HG02678 (cell line): ENCODE results near the gene OR6B2.

Experiments
- ATAC-seq: cut with Tn5 transposase; IDR thresholded peaks from one replicate; pipeline ENCODE4 v1.9.1; 2021; ENCODE audit warnings: mild to moderate bottlenecking, moderate library complexity; ENCODE audit not compliant: unreplicated experiment

The OR6B2 gene

DNA sequence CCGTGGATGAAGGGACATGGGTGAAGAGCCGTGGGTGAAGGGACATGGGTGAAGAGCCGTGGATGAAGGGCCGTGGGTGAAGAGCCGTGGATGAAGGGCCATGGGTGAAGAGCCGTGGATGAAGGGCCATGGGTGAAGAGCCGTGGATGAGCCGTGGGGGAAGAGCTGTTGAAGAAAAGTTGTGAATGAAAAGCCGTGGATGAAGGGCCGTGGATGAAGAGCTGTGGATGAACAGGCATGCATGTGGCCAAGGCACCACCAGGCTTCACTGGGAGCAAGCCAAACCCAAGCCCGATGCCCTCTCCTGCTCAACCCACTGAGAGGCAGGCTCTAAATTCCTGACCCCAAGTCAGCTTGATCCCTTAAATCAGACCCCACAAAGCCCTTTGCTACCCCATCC, 12.5 kb upstream of the OR6B2 start:
- ATAC-seq: no peak

DNA sequence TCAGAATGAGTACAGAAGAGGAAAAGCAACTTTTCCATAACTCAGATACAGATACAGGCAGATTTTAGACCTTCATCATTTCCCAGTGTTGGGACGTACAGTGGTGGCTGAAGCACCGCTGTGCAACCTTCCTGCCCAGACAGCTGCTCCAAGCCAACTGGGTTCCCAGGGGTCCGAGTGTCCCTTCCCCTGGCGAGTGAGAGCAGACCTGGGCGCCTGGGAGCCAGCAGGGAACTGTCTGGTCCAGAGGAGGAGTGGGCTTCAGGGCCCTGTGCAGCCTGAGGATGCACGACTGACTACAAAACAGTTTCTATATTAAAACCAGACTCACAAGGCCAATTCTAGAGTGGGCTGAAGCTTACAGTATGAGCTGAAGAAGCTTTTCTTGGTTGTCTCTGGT, 11.1 kb upstream of the OR6B2 start:
- ATAC-seq: no peak

DNA sequence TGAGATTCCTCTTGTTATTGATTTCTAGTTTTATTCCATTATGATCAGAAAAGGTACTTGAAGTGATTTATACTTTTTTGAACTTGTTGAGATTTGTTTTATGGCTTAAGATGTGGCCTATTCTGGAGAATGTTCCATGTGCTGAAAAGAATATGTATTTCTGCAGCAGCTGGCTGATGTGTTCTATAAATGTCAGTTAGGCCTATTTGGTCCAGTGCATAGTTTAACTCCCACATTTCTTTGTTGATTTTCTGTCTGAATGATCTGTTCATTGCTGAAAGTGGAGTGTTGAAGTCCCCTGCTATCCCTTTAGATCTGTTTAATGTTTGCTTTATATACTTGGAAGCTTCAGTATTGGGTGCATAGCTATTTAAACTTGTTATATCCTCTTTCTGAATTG, 7.1 kb upstream of the OR6B2 start:
- ATAC-seq: no peak

DNA sequence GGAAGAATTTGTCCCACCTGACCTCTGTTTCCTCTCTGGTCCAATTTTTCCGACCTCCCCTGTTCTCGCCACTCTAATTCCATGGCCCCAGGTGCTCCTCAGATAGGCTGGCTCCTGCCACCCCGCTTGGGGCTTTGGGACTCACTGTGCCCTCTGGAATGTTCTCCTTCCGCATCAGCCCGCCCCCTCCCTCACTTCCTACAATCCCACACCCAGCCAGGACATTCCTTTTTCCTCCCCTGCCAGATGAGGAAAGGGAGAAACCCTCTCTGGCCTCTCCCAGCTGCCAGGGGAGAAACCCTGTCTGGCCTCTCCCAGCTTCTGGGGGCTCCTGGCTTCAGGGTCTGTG, 3.1 kb upstream of the OR6B2 start:
- no peak for ATAC-seq

DNA sequence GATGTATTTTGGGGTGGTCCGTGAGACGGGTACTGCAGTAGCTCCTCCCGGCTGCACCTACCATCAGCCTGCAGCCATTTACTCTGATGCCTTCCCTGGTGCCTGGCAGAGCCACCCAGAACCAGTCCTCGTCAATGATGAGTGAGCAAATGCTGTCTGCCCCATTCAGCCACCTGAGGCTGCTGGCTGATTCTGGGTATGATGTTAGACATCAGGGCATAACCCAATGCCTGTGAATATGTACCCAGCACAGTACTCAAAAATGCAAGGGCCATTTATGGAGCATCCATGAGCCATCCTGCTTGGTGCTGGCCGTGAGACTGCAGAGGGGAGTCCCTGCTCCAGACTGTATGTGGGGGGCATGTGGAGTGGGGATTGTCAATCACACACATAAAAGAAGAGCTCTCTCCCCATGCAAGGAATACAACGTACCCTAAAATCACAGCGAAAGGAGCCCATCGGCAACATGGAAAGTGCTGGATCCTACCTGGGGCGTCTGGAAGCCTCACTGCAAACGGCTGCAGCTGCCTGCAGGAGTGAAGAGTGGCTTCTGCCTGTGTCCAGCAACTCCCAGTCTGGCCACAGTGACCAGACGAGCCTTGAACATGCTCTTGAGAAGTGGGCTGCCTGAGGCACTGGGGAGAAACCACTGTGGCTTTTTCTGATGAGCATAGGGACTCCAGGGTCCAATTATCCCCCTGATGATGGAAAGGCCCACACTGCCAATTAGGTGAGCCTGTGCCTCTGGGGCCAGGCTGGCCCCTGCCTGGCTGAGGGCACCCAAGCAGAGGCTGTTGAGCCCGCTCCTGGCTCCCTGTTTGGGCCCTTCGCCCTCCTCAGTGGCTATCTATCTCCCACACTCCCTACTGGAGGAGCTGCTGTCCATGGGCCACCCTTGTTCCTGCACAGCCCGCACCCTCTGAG, 2.4 kb upstream of the OR6B2 start:
- no peak for ATAC-seq

DNA sequence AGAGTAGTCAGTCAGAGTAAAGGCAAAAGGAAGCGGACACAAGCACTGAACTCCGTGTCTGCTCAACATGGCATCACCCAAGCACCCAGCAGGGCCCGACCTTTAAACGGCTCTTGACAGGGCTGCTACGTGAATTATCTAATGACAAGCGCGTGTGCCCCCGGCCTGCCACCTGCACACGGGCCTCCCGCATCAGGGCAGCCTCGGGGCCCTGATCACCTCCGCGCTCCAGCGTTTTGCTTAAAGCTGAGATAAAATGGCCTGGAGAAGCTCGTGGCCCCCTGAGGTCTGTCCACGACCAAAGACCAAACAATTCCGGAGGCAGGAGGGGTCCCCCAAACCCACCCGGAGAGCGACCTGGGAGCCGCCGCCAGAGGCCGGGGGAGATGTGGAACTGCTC, 5.5 kb downstream of the OR6B2 start:
- ATAC-seq: no peak

DNA sequence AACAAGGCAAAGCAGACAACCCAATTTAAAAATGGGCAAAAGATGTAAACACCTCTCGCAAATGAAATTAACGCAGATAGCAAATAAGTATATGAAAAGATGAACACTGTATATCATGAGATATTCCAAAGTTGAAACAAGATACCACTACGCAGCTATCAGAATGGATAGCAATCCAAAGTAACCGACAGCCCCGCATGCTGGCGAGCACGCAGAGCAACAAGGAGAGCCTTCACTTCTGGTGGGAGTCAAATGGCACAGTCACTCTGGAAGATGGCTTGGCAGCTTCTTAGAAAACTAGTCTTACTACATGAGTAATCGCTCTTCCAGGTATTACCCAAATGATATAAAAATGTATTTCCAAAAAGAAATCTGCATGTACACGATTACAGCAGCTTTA, 6.4 kb downstream of the OR6B2 start:
- no peak for ATAC-seq

DNA sequence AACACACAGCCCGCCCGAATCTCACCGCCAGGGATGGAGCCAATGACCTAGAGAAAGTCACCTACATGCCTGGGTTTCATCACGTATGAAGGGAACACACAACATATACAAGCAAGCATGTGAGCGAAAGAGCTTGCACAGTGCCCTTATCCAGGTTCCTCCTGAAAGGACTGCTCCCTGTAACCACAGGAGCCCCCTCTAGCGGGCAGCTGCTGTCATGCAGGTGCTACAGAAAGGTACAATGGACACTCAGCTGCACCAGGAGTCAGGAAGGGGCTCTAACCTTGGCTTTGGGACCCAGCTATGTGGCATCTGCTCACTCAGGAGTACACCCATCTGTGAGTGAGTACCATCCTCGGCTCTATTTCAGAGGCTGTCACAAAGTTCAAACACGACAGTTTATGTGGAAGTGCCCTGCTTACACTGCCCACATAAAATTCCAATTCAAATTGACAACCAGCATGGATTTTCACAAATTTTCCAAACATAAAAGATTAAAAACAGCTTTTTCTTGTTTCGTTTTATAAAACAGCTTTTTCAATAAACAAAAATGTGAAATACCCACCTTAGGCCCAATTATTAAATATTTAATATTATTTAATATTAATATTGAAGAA, 8.6 kb downstream of the OR6B2 start:
- no peak for ATAC-seq

DNA sequence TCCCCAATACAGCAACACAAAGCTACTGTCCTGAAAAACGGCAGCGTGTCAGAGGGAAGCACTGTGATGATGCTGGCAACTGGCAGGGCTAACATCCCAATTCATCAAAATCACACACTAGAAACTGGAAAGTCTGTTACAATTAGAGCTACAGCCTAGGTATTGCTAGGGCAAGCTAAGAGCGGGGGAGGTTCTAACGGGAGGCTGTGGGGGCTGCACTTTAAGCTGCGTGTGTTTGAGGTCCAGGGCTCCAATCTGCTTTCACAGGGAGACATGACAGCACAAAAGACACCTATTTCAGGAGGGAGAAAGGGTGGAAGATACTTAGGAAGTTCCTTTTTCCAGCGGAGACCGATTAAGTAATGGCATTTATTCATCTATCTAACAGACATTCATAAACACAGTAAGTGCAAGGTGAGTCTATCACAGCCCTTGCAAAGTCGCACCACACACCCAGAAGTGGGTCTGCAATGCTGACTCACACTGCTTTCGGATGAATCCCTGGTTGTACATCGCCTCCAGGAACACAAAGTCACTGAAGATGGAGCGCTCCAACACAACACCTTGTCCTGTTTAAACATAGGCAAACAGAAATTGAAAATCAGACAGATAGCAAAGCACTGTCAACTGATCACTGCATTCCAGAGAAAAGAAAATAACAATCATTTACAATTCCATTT, 12.0 kb downstream of the OR6B2 start:
- ATAC-seq: no peak

DNA sequence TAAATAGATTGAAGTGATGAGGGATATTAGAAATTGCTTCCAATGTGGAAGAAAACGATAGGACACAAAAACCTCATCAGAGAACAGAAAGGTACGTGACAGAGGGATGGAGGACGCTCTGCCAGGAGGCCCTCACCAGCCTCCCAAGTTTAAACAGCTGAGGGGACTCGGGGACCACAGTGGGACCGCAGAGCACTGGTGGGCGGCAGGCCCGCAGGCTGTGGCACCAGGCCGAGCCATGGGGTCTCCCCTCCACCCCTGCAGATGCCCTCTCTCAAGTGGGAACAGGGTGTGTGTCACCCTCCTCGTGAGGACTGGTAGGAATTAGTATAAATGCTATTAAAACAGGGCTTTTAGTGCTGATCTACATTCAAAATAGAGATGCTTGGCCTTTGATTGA, 15.9 kb downstream of the OR6B2 start:
- no peak for ATAC-seq

DNA sequence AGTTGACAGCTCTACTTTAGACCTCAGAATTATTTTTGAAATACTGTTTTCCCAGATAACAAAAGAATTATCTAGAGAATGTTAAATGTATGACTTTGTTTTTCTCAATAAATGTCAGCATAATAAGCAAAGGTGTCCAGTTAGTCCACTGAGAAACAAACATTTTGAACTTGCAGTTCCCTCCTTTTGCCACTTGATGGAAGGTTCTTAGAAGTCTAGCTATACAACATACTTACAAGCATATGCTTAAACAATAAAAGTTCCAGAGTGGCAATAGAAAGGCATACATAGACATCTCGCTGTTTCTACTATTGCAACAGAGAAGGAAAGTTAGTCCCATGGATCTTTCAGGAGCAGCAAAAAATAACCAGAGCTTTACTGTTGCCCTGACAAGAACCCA, 16.9 kb downstream of the OR6B2 start:
- no peak for ATAC-seq

DNA sequence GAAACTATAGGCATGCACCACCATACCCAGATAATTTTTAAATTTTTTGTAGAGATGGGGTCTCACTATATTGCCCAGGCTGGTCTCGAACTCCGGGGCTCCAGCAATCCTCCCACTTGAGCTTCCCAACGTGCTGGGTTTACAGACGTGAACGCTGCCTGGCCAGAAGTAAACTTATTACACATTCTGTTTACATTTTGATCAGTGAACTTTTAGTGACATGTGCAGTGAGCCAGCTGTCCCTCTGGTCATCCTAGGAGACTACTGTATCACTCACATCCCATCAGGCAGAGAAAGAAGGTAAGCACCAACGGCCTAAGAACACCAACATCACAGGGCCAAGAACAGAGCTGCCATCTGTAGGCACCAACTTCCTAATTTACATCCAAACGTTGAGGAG, 27.2 kb downstream of the OR6B2 start:
- no peak for ATAC-seq

DNA sequence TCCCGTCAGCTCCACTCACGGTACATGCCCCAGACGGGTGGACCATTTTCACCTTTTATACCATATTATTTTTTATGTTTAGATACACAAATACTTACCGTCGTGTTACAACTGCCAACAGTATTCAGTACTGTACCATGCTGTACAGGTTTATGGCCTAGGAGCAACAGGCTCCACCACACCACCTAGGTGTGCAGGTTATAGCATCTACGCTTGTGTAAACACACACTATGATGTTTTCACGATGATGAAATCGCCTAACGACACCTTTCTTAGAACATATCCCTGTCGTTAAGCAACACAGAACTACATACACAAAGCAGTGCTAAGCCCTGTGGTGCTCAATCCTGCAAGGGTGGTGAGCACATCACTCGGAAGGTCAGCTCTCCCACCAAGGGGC, 29.6 kb downstream of the OR6B2 start:
- ATAC-seq: no peak

DNA sequence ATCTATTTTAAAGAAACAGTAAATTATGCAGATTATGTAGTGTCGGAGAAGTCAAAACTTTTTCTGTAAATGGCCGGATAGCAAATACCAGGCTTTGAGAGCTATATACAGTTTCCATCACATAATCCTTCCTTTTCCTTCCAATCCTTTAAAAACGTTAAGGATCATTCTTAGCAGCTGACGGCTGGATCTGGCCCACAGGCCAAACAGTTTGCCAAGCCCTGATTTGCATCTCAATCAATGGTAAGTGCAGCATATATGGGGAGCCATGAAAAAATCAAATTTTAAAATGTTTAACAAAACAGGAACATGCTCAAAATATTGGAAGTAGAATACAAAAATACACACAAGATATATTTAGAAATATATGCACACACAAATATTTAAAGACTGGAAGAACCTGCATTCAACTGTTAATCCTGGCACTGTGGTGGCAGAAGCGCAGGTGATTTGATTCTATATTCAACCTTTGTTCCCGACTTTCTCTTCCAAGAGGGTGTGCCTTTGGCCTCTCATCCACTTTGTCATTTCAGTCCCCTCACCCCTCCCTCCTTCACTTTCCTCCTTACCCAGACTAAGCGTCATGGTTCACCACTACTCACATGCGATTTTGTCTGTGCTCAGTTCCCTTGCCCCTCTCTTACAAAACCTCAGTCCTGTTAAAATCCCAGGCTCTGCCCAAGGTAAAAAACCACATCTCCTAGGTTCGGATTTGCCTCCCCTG, 32.4 kb downstream of the OR6B2 start:
- ATAC-seq: no peak

DNA sequence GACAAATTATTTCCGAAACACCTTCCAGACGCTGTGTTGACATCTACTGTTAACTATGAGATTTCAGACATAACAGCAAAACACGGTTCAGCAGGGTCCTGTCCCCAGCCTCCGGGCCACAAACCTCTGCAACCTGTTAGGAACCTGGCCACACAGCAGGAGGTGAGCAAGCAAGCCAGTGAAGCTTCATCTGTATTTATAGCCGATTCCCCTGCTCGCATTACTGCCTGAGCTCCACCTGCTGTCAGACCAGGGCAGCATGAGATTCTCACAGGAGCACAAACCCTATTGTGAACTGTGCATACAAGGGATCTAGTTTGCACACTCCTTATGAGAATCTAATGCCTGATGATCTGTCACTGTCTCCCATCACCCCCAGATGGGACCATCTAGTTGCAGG, 36.1 kb downstream of the OR6B2 start:
- ATAC-seq: no peak

DNA sequence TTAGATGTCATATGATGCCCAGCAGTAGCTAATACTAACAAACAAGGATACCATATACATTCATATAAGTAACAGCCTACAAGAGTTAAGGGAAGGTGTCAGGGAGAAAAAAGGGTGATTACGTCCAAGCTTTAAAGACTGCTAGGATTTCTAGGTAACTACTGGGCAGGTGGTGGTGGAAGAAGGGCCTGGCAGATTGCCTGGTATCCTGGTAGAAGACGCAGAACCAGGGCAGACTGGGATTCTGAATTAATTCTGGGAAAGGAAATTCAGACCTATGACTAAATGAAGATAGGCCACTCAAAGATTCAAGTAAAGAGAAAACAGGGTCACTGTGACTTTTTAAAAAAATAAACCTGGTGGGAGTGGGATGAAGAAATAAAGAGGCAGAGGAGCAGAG, 36.9 kb downstream of the OR6B2 start:
- ATAC-seq: no peak

DNA sequence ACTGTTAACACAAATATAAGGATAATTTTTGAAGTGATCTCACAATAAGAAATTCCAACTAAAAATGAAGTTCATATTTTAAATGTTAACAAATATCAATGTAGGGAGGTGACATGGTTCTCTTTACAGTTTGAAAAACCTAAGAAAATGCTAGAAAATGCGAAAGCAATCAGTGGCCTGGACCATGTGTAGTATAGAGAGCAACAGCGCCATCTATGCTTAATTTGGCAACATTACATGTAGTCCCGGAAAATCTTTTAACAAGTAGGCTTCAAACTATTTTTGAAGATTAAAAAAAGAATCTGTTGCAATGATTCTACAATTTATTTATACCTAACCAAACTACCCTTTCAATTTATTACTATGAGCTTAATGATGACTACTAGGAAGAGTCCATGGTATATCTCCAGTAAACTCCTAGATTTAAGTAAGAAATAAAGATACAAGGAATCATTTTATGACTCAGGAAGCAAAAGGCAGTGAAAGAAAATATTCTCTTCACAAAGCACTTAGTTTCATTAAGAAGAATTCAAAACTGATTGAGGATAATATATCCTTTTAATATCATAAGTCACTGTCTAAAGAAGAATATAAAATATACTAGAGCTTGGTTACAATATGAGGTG, 38.4 kb downstream of the OR6B2 start:
- no peak for ATAC-seq

DNA sequence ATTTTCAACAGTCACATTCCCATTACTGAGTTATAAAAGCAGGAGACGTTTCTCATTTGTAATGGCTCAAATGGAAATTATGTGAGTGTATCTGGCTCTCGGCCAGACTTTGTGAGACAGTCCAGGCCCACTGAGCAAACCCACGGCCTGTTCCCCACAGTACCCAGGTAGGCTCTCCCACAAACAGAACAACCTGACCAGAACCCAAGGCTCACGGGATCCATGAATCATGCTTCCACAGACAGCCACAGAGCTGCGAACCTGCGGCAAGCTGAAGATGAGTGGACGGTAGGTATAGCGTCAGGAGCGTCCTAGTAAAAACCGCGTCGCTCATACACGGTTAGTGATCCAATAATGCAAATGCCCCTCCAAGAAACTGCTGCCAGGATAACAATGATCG, 39.3 kb downstream of the OR6B2 start:
- no peak for ATAC-seq

DNA sequence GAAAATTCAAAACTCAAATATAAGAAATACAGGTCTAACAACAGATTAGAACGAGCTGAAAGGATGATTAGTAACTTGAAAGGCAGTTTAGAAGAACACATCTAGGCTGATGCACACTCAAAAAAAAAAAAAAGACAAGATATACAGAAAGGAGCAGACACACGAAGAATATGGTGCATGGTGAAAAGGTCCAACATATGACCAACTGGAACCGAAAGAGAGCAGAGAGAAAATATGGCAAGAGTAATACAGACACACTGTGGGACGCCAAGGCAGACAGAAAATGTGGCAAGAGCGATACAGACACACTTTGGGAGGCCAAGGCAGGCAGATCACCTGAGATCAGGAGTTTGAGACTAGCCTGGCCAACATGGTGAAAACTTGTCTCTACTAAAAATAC, 44.9 kb downstream of the OR6B2 start:
- no peak for ATAC-seq

DNA sequence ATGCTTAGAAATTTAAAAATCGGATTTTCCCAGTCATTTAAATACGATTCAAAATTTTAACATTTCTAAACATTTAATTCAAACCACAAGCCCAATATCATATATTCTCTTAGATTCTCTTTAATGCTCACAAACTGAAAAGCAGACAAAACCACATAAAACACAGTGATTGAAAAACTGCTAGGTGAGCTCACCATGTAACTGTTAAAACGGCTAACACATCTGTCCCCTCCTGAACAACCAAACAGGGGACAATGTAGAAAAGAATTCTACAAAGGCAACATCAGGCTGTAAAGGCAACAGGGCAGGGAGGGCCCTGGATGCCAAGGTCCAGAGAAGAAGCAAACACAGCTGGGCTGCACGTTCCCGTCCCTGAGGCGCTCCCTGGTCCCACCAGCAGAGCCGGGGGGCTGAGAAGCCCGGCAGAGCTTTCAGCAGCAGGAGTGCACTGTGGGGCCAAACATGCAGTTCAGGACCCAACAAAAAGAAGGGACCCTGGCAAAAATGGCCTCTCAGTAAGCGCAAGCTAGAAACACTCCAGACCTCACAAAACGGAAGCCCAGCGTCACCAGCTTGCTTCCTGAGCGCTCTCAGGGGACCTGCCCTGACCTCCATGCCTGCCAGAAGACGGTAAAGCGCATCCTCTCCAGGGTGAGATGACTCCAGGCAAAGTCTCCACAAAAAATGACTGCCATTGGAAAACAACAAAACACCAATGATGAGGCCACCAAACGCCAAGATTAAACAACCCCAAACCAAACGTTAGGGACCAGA, 45.6 kb downstream of the OR6B2 start:
- no peak for ATAC-seq
